GDM1 (cell line): ENCODE data around the gene DGKQ.
"Not testable (repeated sequence)": the region's sequence is repeated elsewhere in the genome, so short reads cannot be mapped to it uniquely, and the experiment has no call there.

ENCODE experiments used
- DNase-seq: peaks from one replicate; lab custom pipeline; 2025; lab: John Stamatoyannopoulos, UW

Gene DGKQ

GRCh38 chr4:1010395-1011021 lies 37.1 kb upstream of the DGKQ start:
- peak; percentile 16 for DNase-seq

GRCh38 chr4:1009542-1010394 lies 36.4 kb upstream of the DGKQ start:
- DNase-seq = peak; percentile 39

GRCh38 chr4:1008840-1009541 lies 35.6 kb upstream of the DGKQ start:
- DNase-seq = no peak

- DNase-seq = no peak
Observed at GRCh38 chr4:1006856-1007255, 33.5 kb upstream of the DGKQ start.

GRCh38 chr4:1004557-1005485 lies 31.5 kb upstream of the DGKQ start:
- DNase-seq = no peak

GRCh38 chr4:1004071-1004418 lies 30.7 kb upstream of the DGKQ start:
- DNase-seq = no peak

- no peak for DNase-seq
Observed at GRCh38 chr4:1003271-1004070, 30.1 kb upstream of the DGKQ start.

- DNase-seq = no peak
Observed at GRCh38 chr4:1002631-1003251, 29.4 kb upstream of the DGKQ start.

- no peak for DNase-seq
Observed at GRCh38 chr4:1002131-1002630, 28.8 kb upstream of the DGKQ start.

- DNase-seq = no peak
Observed at GRCh38 chr4:1001561-1002130, 28.3 kb upstream of the DGKQ start.

GRCh38 chr4:1000686-1001260 lies 27.4 kb upstream of the DGKQ start:
- no peak for DNase-seq

- DNase-seq = no peak
Observed at GRCh38 chr4:999882-1000425, 26.6 kb upstream of the DGKQ start.

- not testable (repeated sequence) for DNase-seq
Observed at GRCh38 chr4:999240-999863, 26.0 kb upstream of the DGKQ start.

GRCh38 chr4:998096-998691 lies 24.8 kb upstream of the DGKQ start:
- DNase-seq = no peak

- DNase-seq = no peak
Observed at GRCh38 chr4:997375-998071, 24.2 kb upstream of the DGKQ start.

GRCh38 chr4:996997-997374 lies 23.6 kb upstream of the DGKQ start:
- DNase-seq = no peak

- DNase-seq = no peak
Observed at GRCh38 chr4:996030-996996, 22.9 kb upstream of the DGKQ start.
